Stimulated activated CD4-positive, alpha-beta T cell treated with anti-CD3 and anti-CD28 coated beads, Interleukin-15, amount 100 ng/mL, for 1 hour (primary cell): Measurements from ENCODE around the gene CLMP.
"Not testable (repeated sequence)": the region's sequence is repeated elsewhere in the genome, so short reads cannot be mapped to it uniquely, and the experiment has no call there.

Experiments
- DNase-seq, 2 donors: peaks; one replicate each; pipeline ENCODE4 v3.0.0-alpha.2; 2020; ENCODE audit warnings: low read depth in 1 of 2, low spot score in 1 of 2

CLMP gene

DNA sequence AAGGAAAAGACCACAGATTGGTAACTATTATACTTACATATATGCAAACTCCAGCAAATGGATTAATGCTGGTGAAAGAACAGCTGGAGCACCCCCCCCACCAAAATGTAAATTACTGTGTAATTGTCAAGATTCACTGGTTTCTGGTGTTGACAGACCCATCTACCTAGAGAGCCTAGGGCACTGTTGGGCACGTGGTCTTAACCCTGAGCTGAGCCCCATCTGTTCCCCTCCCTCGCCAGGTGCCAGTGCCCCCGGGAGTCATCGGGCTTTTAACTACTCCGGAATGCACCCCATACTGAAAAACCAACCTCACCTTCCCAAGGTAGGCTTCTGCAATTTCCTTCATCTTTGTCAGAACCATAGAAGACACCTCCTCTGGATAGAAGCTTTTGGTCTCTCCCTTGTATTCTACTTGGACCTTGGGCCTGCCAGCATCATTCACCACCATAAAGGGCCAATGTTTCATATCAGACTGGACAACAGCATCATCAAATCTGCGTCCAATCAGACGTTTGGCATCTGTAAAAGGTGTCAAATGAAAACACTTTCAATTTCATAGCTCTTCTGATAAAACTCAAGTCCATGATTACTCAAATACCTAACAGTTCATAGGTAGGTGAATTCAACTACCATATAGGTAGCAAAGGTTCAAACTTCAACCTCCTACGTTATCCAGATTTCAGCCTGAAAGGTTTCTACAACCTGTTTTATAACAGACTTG, 134.6 kb downstream of the CLMP start:
- DNase-seq, result no peak

DNA sequence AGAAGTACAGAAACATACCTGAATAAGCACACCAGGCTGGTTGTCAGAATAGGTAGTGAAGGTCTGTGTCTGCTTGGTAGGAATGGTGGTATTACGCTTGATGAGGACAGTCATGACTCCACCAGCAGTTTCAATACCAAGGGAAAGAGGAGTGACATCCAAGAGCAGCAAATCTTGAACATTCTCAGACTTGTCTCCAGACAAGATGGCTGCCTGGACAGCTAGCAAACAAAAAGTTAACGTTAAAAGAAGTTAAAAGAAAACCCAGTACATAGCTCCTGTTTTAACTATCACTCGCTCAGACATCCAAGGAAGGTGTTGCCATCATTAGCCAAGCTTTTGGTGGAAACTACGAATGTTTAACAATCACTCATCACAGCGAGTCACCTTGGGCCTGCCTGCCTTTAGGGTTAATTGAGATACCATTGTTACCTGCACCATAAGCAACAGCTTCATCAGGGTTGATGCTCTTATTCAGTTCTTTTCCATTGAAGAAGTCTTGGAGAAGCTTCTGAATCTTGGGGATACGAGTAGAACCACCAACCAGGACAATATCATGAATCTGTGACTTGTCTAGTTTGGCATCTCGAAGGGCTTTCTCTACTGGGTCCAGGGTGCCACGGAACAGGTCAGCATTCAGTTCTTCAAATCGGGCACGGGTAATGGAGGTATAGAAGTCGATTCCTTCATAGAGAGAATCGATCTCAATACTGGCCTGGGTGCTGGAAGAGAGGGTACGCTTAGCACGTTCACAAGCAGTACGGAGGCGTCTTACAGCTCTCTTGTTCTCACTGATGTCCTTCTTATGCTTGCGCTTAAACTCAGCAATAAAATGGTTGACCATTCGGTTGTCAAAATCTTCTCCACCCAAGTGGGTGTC, 135.8 kb downstream of the CLMP start:
- not testable (repeated sequence) for DNase-seq

DNA sequence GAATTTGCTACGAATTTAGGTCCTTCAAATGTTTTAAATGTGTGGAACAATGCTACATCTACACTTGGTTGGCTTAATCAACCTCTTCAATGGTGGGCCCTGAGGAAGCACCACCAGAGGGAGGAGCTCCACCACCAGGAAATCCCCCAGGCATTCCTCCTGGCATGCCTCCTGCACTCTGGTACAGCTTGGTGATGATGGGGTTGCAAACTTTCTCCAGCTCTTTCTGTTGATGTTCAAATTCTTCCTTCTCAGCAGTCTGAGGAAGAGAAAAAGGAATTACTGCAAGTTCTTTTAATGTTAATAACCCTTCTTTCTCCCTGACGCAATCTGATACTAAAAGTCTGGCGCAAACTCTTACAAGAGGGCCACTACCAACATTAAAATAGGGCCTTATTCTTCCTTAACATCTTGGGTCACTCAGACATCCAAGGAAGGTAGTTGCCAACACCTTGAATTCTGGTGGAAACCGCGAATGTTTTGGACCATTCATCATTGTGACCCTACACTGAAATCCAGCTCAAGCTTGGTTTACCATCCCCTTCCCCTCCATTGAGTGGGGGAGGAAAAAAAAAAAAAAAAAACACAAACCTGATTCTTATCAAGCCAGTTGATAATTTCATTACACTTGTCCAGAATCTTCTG, 137.3 kb downstream of the CLMP start:
- no peak for DNase-seq

DNA sequence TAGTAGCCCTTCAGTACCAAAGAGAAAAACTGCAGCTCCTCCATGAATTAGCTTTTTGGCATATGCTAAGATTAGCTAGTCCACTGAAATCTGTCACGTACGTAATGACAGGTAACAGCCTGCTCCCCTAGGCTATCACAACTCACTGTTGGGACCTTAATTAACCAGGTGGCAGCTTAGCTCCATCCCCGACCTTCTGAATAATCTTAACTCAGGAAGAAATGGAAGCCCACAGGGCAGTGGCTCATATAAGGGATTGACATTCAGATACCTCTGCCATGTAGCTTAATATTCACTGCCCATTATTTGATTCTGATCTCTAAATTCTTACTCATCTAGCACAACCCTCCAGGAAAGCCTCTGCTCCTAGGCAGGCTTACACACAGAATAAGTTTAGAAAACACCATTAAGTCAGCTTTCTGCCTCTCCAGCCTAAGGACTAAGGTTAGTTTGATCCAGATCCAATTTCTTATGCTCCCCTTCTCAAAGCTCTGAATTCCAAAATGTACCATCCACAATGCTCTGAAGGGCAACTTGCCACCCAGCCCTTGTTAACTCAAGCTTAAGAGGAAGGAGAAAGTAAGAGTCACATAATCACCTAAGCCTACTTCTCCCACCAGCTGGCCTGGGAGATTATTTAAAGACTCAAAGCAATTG, 138.1 kb downstream of the CLMP start:
- no peak for DNase-seq

DNA sequence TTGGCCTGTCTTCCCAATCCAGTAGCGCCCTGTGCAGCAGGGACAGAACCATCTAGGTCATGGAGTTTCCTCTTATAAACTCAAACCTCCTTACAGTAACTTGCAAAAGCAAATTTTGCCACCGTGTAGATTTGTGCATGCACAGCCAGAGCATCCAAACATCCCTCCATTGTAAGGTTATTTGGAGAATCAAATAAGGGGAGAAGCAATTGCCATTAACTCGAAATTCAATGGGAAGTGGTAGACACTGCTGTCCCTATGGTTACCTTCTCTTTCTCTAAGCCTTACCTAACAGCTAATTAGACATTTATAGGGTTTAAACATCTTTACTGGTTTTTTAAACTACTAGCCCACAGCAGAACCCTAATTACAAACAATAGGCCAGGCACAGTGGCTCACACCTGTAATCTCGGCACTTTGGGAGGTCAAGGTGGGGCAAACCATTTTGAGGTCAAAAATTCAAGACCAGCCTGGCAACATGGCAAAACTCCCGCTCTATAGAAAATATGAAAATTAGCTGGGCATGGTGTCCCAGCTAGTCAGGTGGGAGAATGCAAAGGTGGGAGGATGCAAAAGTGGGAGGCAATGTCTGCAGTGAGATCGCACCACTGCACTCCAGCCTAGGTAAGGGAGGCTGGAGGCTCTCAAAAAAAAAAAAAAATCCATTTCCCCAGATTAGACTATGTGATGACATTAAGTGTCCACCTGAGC, 139.7 kb downstream of the CLMP start:
- DNase-seq, result no peak

DNA sequence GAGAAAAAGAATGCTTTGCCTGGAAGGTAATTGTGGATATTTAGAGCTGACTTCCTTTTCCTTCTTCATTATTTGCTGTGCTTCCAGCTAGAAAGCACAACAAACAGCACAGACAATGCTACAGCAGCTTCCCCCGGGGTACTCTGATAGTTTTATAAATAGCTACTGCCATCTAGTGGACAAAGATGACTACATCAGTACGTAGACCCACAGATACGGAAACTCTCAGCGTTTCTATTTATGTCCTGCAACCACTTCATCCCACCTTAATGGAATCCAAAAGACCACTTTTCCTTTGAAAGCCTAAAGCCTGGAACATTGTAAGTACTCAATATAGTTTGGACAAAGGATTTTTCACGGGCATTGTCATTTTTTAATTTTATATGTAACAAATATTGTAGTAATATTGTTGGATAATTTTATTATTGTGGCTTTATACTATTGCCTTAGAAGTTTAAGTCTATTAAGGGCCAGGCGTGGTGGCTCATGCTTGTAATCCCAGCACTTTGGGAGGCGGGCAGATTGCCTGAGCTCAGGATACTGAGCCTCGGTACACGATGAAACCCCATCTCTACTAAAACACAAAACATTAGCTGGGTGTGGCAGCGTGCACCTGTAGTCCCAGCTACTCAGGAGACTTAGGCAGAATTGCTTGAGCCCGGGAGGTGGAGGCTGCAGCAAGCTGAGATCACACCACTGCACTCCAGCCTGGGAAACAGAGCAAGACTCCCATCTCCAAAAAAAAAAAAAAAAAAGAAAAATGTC, 140.6 kb downstream of the CLMP start:
- no peak for DNase-seq

DNA sequence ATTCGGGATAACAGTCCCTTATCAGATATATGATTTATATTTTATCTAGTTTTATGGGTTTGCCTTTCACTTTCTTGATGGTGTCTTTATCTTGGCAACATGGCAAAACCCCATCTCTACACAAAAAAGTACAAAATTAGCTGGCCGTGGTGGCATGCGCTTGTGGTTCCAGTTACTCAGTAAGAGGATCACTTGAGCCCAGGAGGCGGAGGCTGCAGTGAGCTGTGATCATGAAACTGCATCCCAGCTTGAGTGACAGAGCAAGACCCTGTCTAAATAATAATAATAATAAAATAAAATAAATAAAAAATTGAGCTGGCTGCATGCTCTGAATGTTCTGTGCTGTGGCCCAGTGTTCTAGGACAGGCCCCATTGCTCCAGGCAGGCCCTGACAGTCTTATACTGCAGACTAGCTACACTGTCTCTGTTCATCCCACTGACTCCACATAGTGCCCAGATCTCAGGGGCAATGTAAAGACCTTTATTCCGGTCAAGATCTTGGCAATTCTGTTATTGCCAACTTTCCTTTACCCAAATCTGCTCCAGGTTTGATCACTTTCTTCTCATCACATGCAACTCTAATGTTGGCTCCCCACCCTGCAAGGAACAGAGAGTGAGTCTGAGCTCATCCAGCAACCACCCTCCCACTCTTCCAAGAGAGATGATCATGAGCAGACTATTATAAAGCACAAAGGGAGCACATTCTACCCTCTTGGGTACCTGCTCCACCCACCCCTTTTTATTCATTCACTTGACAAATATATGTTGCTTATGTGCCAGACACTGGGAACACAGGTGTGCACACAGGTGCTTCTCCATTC, 141.9 kb downstream of the CLMP start:
- DNase-seq, result no peak

DNA sequence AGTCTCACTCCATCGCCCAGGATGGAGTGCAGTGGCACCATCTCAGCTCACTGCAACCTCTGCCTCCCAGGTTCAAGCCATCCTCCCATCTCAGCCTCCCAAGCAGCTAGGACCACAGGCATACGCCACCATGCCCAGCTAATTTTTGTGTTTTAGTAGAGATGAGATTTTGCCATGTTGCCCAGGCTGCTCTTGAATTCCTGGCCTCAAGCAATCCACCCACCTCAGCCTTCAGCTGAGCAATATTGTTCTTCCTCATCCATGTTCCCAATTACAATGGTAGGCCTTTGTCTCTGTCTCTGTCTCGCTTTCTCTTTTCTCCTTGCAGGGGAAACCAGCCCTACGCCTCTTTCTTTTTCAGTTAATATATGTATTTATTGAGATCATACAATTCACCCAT, 143.4 kb downstream of the CLMP start:
- DNase-seq, result no peak

DNA sequence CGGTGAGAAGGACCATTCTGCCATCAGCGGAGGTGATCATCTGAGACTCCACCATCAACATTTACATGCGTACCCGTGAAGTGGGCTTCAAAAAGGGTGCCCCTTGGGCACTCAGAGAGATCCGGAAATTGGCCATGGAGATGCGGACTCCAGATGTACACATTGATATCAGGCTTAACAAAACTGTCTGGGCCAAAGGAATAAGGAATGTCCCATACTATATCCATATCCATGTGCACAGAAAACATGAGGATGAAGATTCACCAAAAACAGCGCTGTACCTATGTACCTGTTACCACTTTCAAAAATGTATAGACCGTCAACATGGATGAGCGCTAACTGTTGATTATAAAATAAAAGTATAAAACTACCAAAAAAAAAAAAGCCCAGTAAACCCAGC, 143.9 kb downstream of the CLMP start:
- DNase-seq, result no peak

DNA sequence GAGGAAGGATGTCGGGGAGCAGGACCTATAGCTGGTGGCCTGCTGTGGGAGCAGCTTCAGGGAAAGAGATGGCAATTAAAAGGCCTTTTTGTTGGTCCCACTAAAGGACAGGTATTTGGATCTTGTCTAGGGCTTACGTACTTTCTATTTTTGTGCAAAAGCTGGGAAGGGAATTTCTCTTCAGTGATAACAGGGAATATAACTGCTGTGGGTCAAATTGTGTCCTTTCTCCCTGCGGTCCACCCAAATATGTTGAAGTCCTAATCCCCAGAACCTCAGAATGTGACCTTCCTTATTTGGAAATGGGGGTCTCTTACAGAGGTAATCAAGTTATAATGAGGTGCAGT, 147.1 kb downstream of the CLMP start:
- DNase-seq, result no peak

DNA sequence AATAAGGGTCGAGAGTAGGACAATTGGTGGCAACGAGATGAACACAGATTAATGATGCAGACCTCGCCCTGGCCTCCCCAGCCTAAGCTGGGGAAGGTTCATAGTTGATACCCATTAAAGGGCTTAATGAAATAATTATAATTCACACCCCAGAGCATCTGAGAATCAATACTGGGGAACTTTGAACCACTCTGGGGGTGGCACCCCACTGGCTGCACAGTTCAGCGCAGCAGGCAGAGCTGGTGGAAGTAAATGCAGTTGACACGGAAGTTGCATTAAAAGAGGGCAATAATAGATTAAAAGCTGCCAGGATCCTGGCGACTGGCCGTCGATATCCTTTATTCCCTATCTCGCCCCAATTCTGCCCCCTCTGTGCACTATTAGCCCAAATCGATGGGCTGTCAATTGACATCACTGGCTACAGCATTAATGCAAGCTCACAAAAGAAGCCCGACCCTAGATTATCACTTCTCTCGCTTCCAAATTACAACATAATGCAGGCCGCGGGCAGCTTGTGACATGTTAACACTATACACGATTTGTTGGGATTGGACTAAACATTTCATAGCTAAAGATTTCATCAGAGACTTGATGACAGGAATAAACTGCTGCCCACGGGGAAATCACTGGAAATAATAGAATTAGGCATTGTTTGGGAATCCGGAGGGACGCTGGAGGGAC, 147.6 kb downstream of the CLMP start:
- DNase-seq, result no peak

DNA sequence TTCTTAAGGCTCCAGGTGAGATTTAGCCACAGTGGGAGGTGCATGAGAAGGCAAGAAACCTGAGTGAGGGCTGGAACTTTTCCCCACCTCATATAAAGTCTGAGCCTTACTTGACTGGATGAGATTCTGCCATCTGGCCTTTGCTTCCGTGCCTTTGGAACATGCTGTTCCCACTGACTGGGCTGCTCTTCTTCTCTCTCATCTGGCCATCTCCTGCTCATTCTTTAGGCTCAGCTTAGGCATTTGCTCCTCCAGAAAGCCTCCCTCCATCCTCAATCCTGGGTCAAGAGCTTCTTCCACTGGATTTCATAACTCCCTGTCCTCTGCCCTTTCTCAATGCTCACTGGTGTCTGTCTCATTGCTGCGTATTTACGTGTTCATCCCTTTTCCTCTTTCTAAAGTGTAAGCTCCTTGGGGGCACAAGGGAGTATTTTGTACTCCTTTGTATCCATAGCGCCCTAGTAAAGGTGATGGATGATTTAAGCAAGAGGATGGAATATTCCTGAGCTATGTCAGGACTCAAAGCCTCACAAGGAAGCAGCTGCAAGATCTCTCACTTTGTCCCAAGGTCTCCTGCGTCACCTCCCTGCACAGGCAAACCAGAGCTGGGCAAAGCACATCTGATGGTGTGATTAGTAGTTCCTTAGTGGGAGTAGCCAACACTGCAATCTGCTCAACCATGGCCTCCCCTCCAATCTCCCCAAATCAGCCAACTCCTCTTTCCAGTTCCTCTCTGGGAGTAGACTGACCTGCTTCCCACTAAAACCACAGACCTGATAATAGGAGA, 148.4 kb downstream of the CLMP start:
- no peak for DNase-seq

DNA sequence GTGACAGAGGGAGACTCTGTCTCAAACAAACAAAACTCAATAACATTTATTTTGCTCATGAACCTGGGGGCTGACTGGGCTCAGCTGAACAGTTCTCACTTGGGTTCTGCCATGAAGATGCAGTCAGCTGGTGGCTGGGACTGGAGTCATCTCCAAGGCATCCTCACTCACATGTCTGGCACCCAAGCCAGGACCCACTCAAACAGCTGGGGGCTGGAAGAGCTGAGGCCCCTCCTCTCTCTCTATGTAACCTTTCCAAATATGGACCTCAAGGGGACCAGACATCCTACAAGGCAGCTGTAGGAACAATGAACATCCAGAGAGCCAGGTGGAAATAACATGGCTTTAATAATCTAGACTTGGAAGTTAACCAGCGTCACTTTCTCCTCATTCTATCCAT, 149.9 kb downstream of the CLMP start:
- DNase-seq, result no peak

DNA sequence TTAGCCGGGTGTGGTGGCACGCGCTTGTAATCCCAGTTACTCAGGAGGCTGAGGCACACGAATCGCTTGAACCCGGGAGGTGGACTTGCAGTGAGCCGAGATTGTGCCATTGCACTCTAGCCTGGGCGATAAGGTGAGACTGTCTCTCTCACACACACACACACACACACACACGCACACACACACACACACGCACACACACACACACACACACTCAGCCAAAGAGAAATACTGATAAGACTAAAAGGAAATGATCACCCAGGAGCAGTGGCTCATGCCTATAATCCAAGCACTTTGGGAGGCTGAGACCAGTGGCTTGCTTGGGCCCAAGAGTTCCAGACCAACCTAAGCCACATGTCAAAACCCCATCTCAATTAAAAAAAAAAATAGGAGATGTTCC, 153.9 kb downstream of the CLMP start:
- no peak for DNase-seq

DNA sequence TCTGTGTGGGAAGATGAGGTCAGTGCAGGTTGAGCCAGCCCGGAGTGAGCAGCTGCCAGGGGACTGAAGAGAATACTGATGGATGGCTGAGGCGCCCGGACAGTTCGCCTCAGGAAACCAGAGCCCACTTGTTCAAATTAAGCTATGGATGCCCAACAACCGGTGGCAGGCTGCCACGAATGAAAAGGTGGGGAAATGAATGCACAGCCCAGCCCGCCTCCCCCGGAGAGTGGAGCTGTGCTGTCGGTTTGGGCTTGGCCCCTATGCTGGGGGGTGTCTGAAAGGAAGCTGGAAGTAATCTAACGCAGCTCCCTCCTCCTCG, 155.0 kb downstream of the CLMP start:
- no peak for DNase-seq

DNA sequence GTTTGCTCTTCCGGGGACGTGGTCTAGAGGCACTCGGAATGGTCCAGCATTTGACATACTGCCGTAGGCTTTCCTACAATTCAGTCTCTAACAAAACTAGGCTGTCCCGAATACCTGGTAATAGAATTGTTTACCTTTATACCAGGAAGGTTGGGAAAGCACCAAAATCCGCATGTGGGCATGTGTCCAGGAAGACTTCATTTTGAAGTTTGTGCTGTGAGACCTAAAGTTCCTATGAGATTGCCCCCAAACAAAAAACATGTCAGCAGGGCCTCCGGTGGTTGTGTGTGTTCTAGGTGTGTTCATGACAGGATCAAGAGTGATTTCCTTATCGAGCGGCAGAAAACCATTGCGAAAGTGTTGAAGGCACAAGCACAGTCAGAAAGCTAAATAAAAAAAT, 159.2 kb downstream of the CLMP start:
- no peak for DNase-seq

DNA sequence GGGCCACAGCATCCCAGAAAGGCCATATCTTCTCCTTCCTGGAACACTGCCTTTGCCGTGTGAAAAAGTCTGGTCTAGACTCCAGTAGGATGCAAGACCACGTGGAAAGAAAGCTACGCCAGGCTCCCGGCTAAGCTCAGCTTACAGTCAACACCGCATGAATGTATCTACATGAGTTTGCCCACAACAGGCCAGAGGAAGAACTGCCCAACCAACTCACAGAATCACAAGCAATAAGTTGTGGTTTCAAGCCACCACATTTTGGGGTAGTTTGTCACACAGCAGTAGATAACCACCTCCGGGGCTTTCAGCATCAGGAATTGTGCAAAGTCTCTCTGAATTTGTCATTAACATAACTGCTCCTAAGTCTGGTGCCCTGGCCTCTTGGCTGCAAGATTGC, 160.5 kb downstream of the CLMP start:
- DNase-seq, result no peak

DNA sequence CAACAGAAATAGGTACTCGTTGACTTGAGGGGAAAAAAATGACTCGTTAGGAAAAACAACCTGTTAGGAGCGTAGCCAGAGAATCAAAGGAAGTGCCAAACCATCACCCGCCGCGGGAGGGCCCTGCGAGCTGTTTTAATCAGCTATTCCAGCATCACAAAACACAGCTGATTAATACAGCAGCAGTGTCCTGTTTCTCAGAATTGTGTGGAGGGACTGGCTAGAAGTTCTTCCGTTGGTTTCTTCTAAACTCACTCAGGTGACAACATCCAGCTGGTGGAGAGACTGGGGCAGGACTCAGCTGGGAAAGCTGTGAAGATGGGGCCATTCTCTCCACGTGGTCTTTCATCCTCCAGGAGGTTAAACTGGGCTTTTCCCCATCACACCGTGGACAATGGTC, 161.2 kb downstream of the CLMP start:
- DNase-seq, result no peak
